Hepatic stellate cell (primary cell): Measurements from ENCODE around the gene GSTT4.
"Not testable (repeated sequence)": the region's sequence is repeated elsewhere in the genome, so short reads cannot be mapped to it uniquely, and the experiment has no call there.

ENCODE experiments used
- DNase-seq: peaks from one replicate; pipeline ENCODE4 v3.0.0; 2011; ENCODE audit warnings: low spot score

GSTT4 gene

DNA sequence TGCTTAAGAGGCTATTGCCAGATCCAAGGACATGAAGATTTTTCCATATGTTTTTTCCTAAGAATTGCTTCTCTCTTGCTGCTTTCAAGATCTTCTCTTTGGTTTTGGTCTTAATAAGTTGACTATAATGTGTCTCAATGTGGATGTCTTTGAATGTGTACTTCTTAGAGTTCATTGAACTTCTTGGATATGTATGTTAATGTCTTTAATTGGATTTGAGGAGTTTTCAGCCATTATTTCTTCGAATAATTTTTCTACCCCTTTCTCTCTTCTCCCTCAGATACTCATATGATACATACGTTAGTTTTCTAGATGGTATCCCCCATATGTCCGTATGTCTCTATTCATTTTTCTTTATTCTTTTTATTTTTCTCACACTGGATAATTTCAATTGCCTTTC lies 19.1 kb upstream of the GSTT4 start:
- DNase-seq, result no peak

DNA sequence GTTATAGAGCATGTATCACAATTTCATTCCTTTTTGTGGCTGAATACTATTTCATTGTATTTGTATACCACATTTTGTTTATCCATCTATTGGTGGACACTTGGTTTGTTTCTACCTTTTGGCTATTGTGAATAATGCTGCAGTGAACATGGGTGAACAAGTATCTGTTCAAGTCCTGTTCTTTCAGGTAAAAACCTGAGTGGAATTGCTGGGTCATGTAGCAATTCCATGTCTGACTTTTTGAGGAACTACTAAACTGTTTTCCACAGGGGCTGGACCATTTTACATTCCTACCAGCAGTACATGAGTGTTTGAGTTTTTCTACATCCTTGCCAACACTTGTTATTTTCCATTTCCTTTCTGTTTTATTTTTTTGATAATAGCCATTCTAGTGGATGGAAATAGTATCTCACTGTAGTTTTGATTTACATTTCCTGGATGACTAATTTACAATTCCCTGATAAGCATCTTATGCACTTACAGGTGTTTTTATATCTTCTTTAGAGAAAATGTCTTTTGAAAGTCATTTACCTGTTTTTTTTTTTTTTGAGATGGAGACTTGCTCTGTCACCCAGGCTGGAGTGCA lies 18.0 kb upstream of the GSTT4 start:
- DNase-seq, result no peak

DNA sequence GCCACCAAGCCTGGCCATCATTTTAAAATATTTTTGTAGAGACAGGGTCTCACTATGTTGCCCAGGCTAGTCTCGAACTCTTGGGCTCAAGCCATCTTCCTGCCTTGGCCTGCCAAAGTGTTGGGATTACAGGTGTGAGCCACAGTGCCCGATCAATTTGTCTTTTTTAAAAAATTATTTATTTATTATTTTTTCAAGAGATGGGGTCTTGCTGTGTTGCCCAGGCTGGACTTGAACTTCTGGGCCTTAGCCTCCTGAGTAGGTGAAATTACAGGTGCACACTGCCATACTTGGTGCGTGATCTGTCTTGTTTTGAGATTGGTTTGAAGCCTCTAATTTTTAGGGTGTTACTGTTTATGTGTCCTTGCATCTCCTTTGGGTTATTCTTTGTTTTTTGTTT lies 16.1 kb upstream of the GSTT4 start:
- no peak for DNase-seq

DNA sequence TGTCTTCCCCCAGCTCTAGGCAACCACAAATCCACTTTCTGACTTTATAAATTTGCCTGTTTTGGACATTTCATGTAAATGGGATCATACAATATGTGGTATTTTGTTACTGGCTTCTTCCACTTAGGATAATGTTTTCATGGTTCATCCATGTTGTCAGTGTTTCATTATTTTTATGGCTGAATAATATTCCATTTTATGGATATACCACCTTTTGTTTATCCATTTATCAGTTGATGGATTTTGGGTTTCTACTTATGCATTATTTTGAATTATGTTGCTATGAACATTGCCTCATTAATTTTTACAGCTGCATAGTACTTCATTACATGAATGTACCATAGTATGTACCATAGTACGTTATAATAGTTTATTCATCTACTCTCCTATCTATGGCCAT lies 10.9 kb upstream of the GSTT4 start:
- DNase-seq, result no peak

DNA sequence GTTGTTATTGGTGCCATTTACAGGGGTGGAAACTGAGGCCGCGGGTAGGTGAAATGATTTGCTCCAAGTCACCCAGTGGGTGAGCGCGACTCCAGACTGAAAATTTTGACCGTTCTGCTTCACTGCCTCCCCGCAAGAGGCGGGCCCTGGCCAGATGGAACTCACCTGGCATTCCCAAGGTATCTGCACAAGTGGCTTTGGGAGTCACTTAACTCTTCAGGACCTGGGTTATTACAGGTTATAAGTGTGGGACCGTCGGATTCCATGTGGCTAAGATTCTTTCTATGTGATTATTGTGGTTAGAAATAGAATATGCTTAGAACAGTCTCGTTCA lies 6.4 kb upstream of the GSTT4 start:
- no peak for DNase-seq

DNA sequence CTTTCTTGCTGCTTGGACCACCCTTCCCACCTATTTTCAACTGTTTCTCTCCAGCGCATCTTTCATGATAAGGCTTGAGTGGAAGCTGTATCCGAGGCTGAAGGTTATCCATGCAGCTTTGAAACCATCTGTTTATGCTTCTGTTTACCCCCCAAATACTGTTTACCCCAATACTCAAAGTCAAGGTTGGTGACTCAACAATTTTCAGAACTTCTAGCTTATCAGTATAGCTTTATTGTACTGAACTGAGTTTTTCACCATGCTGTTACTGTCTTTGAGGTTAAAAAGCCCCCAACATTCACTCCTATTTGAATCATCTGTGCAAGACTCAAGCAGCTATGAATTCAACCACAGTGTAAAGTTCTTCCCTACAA lies 4.8 kb upstream of the GSTT4 start:
- no peak for DNase-seq

DNA sequence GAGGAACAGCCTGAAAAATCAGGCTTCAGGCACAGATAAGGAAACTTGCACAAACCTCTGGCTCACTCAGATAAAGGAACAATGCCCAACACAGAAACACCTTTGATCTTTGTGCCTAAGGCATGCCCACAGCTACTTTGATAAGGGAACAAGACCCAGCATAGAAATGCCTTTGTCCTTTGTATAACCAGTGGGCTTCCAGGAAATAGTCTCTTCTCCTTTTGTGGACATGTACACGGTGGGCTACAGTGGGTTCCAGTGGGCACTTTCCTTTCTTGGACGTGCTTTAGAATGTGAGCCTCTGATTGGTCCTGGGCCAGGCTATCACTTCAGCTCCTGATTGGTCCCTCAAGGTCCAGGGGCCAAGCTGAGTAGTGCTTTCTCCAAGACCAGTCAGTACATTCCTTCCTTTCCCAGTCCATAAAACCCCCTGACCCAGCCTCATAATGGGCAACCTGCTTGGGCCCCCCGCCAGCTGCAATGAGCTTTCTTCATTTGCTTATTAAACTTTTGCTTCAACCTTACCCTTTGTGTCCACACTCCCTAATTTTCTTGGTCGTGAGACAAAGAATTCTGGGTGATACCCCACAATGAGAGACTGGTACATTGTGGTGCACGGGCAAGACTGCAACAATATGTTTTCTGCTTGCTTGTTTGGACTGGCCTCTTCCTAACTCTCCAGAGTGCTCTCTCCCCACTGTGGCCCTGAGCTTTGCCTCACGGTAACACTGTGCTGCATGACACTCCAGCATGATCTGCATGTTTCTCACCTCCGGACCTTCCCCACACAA lies 4.2 kb upstream of the GSTT4 start:
- no peak for DNase-seq

DNA sequence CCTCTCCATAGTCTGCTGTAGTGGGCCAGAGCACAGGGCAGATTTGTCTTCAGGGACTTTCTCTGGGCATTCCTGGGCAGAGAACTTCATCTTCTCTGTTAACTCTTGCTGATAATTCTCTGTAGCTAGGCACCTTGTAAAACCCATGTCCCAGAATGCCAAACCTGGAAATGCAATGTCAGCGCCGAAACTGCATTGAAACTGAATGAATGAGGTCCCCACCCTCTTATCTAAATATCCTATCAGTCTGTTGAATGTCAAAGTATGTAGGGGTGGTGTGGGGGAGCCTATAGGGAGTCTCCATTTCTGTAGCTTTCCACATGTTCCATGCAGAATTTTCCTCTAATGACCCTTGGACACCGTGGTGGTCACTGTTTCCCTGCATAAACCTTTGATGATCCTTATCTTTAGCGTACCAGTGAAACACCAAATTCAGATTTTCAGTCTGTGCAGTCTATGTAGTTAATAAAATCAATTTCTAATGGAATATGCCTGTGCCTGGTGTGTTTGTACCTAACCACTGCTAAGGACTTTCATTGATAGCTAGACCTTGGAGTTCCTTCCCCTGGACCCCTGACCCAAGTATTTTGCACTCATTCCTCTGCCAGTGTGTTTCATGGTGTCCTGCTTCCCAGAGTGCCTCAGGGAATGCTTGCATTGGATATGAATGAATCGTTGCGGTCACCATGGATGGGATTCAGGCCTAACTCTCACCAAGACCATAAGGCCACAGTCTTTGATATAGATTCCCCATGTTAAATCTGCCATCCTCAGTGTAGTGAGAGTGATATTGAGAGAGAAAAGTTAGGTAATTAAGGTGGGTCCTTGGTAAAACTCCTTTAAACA lies 3.4 kb upstream of the GSTT4 start:
- DNase-seq, result no peak

DNA sequence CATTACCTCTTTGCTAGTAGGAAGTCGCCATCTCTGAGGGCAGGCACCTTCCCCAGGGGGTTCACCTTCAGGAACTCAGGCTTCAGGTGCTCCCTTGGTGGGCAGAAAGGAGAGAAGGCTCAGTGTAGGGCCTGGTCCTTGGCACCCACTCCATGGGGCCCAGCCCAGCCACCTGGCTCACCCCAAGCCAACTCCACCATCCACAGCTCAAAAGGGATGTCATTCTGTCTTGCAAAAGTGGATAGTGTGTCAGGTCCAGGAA lies 2.7 kb upstream of the GSTT4 start:
- DNase-seq, result no peak

DNA sequence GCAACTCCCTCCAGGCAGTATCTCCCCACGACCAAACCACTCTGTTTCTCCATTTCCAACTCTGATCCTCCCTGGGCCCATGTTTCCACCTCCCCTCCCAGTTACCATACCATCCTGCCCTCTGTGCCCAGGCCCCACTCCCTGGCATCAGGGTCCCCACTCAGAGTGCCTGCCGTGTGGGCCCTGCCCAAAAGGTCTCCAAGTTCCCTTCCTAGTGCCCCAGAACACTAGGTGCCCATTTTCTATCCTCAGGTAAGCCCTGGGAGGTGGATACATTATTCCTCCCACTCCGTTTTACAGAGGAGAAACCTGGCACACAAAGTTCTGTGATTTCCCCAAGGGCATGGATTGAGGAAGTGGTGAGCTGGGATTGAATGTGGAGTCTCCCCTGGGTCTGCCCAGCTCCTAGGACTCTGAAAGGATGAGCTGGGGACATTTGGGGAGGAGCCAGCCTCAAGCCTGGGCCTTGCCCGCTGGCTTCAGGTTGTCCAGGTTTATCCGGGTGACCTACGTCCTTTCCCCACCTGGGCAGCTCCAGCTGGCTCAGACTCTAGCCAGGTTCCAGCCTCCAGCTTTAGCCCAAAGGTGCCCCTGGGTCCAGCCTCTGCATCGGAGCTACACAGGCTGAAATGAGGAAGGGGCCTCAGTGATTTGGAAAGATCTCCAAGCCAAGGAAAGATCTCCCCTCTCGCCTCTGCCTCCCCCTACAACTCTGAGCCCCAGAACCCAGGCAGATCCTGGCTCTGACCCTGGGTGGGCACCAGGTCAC lies 2.2 kb upstream of the GSTT4 start:
- no peak for DNase-seq

DNA sequence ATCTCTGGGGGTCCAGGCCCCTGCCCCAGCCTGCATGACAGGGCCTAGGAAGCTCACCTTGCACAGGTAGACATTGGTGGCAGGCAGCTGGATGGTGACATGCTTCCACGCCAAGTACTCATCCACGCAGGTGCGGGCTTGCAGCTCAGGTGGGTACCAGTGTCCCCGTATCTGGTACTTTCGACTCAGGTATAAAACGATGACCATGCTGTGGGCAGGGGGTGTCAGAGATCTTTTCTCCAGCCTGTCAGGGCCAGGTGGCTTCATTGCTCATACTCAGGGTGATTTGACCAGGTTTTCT lies 1.6 kb upstream of the GSTT4 start:
- DNase-seq, result no peak

DNA sequence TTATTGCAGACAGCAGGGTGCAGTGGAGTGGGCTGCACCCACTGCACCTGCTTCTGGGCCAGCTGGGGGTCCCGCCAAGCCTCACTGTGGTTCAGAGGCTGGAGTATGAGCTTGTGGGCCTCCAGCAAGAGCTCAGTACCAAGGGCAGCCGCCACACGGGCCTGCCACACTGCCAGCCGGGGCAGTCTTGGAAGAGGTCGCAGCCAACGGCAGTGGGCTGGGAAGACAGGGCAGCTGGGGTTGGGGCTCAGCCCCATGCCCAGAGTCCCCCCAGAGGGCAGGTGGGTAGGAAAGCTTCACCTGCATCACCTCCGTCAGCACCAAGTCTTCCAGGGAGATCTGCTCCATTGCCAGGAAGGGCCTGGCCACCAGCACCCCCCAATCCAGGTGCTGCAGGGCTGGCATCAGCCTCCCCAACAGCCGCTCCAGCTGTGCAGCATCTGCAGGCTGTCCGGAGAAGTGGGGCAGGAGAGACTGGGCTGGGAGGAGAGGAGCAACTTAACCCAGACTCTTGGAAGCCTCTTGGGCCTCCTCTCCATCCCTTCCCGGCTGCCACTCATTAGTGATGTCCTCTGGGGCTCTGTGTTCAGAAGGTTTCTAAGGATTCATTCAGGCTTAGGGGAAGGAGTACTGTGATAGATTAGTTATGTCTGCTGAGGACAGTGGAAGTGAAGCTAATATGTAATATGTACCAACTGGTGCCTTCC lies 1.1 kb upstream of the GSTT4 start:
- no peak for DNase-seq

DNA sequence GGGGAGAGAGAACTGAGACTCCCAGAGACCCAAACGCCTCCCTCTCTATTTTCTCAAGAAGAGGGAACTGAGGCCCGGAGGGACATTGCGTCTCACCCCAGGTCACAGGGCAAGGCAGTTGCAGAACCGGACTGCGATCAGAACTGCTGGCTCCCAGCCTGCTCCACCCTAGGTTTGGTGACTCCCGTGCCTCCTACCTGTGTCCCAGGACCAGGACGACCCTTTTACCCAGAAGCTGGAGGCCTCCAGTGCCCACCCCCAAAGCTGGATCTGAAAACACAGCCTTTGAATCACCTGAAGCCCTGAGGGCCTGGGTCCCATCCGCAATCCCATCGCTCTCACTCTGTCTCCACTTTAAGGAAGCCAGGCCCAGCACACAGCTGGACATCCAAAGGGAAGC lies 1.4 kb downstream of the GSTT4 start:
- DNase-seq, result no peak

DNA sequence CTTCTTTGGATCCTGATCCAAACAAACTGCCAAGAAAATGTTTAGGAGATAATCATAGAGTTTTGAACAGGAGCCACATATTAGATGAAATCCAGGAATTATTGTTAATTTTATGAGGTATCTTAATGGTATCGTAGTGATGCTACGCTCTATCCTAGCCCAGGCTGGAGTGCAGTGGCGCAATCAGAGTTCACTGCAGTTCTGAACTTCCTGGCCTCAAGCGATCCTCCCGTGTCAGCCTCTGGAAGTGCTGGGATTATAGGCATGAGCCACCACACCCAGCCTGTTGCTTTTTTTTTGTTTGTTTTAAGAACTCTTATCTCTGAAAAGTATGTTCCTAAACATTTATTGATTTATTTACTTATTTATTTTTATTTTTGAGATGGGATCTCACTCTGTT lies 2.4 kb downstream of the GSTT4 start:
- DNase-seq, result no peak

DNA sequence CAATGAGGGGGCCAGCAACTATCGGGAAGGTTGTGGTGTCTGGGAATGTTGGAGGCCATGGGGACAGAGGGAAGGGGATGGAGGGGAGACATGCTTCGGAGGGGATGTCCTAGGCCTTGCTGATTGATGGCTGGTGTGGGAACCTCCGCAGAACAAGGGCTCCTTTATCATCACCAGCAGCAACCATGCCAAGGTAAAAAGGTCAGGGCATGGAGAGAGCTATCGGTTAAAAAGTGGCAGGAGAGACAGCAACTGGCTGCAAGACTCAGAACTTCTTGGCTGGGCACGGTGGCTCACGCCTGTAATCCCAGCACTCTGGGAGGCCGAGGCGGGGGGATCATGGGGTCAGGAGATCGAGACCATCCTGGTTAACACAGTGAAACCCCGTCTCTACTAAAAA lies 3.0 kb downstream of the GSTT4 start:
- no peak for DNase-seq

DNA sequence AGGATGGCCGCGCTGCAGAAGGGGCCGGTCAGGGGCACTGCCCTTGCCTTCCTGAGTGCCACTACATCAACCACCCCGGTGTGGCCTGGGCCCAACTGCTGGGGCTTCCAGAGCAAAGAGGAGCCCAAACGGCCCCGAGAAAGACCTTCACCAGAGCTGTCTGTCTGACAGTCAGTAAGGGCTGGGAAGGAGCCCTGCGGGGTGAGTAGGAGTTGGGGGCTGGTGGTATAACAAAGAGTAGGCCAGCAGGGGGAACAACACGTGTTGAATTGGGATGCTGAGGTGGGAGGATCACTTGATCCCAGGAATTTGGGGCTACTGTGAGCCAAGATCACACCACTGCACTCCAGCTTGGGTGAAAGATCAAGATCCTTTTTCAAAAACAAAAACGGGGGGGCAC lies 3.9 kb downstream of the GSTT4 start:
- no peak for DNase-seq

DNA sequence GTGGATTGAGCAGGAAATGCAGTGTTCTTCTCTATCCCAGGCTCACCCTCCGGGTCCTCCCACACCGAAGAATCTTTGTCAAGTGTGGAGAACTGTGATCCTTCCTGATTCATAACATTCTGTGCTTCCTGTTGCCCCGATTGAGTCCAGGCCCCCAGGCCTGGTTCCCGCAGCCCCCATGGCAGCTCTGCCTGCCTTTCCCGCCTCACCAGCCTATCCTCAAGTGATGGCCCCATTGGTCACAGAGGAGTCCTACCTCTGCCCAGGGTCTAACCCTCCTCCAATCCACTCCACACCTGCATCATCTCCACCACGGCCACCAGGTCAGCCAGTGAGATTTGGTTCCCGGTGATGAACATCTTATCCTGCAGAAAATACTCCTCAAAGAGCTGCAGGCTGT lies 5.5 kb downstream of the GSTT4 start:
- DNase-seq, result not testable (repeated sequence)

DNA sequence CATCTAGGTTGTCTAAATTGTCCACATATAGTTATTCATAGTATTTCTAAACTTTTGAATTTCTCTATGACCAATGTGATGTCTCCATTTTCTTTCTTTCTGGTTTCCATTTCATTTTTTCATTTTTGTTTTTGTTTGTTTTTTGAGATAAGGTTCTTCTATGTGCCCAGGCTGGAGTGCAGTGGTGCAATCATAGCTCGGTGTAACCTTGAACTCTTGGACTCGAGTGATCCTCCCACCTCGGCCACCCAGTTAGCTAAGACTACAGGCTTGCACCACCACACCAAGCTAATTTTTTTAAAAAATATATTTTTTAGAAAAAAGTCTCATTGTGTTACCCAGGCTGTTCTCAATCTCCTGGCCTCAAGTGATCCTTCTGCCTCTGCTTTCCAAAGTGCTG lies 8.2 kb downstream of the GSTT4 start:
- no peak for DNase-seq

DNA sequence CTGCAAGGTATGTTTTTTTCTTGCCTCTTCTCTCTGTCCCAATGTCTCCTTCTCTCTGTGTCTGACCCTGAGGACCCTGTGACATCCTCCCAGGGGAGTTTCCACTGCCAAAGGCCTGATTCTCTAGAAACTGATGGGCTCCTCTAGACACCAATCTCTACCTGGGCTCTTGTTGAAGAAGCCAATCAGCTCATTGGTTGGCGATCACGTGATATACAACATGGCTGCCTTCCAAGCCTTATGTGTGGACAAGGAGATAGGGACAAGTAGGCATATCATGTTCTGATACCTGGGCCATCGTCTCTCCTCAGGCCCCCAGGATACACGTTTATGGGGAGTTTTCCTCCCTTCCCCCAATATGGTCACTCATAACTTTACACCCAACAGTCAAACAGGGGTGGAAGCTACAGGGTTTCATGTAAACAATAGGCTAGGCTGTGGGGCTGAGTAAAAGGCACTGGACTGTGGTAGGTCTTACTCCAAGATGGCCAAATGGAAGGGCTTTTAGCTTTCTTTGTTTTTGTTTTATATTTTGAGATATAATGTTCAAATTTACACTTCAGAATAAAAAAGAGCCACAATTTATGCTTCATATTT lies 11.6 kb downstream of the GSTT4 start:
- not testable (repeated sequence) for DNase-seq

DNA sequence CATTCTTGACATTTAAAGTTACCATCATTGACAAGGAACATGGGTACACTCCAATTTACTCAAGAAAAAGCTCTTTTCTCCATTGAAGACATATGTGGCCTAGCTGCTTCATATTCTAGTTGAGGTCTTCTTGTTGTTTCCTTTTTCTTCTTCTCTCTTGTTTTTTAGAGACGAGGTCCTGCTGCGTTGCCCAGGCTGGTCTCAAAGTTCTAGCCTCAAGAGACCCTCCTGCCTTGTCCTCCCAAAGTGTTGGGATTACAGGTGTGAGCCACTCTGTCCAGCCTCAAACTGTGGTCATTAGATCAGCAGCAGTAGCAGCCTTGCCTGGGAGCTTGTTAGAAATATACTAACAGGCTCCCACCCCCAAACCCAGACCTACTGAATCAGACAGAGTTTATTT lies 12.2 kb downstream of the GSTT4 start:
- DNase-seq, result not testable (repeated sequence)

DNA sequence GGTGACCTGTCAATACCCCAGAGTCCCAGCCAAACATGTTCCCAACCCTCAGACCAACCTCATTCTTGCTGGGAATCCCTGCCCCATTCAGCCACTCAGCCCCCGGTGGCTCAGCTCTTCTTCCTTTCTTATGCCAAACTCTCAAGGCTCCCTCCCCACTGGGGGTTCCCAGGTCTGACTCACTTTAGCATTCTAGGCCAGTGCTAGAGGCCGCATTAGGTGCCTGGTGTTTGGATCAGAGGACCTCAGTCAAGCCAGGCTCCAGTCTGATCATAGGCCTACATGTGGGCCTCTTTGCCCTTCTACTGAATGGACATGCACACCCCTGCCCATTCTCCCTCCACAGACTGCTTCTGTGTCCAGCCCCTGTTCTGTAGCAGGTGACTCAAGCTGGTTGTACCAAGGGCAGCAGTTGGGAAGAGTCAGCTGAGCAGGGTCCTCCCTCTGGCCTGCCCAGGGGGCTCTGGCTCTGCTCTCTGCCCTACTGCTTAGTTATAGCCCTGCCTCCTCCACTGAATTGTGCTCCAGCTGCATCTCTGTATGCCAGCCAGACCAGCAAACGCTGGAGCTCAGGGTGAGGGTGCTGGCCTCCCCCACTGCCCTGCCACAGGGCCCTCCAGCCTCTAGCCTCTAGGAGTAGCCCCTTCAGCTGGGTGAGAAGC lies 15.5 kb downstream of the GSTT4 start:
- not testable (repeated sequence) for DNase-seq
